ENCODE measurements around the gene OR4K17. TPM values are rescaled to one million over a fixed set of nuclear protein-coding genes. Genes with fewer than 3 reads are reported as not detected.
"Not testable (repeated sequence)": the region's sequence is repeated elsewhere in the genome, so short reads cannot be mapped to it uniquely, and the experiment has no call there.

Gene OR4K17
- total and polyA plus RNA-seq, 3 experiments from 2014 or later: not detected

GRCh38 chr14:20143911-20144310 is 33.4 kb downstream of the OR4K17 start:
- Mint-ChIP-seq H3K4me1 (no peaks in the 10 kb centered on the region), H3K4me3 (no peak overlapping the region), H3K27ac (no peak overlapping the region), H3K27me3 (peaks cover 1 to 10% of the 10 kb centered on the region in 2 donors), H3K36me3 (no peaks in the 10 kb centered on the region), H3K9me3 (peaks cover 0 to 3% (median 2%) of the 10 kb centered on the region in 5 donors)
- H3K36me3 ChIP-seq (ENCODE audit: insufficient read depth, low read length): no peaks in the 10 kb centered on the region
- no peaks in the 10 kb centered on the region for H3K27me3 ChIP-seq (ENCODE audit: insufficient read depth, low read length, poor library complexity, severe bottlenecking)
- H3K9me3 ChIP-seq (ENCODE audit: low read length): no peaks in the 10 kb centered on the region
- H3K27ac ChIP-seq (ENCODE audit: low read depth, low read length): no peak overlapping the region
- CTCF ChIA-PET: no interaction called here
- H3K4me3 ChIP-seq (ENCODE audit: low read length): no peak overlapping the region
- no peaks in the 10 kb centered on the region for H3K4me1 ChIP-seq (ENCODE audit: insufficient read depth, low read length)
- DNase-seq: no peak
- POLR2A ChIA-PET: no interaction called here

- H3K27ac Mint-ChIP-seq: no peak overlapping the region
- CTCF ChIA-PET: no interaction called here
These were observed 34.3 kb downstream of the OR4K17 start for GRCh38 chr14:20144820-20145219.

GRCh38 chr14:20164462-20164861 is 53.9 kb downstream of the OR4K17 start:
- Mint-ChIP-seq H3K27ac (no peak overlapping the region), H3K4me3 (no peak overlapping the region), H3K4me1 (no peaks in the 10 kb centered on the region), H3K36me3 (no peaks in the 10 kb centered on the region), H3K9me3 (peaks cover 20 to 43% (median 27%) of the 10 kb centered on the region in 5 donors), H3K27me3 (peaks cover 2 to 24% of the 10 kb centered on the region in 2 donors)
- H3K36me3 ChIP-seq (ENCODE audit: insufficient read depth, low read length): no peaks in the 10 kb centered on the region
- H3K9me3 ChIP-seq (ENCODE audit: low read length): no peaks in the 10 kb centered on the region
- H3K4me1 ChIP-seq (ENCODE audit: insufficient read depth, low read length): no peaks in the 10 kb centered on the region
- no peaks in the 10 kb centered on the region for H3K27me3 ChIP-seq (ENCODE audit: insufficient read depth, low read length, poor library complexity, severe bottlenecking)
- CTCF ChIA-PET: no interaction called here
- POLR2A ChIA-PET: no interaction called here
- H3K4me3 ChIP-seq (ENCODE audit: low read length): no peak overlapping the region
- DNase-seq: no peak
- no peak overlapping the region for H3K27ac ChIP-seq (ENCODE audit: low read depth, low read length)

More at GRCh38 chr14:20144820-20145219, 34.3 kb downstream of the OR4K17 start:
- H3K36me3 ChIP-seq (ENCODE audit: insufficient read depth, low read length): no peaks in the 10 kb centered on the region
- POLR2A ChIA-PET: no interaction called here
- no peaks in the 10 kb centered on the region for H3K9me3 ChIP-seq (ENCODE audit: low read length)
- peaks cover 0 to 6% (median 3%) of the 10 kb centered on the region in 5 donors for H3K9me3 Mint-ChIP-seq
- DNase-seq: no peak
- H3K4me1 Mint-ChIP-seq: no peaks in the 10 kb centered on the region
- H3K27me3 ChIP-seq (ENCODE audit: insufficient read depth, low read length, poor library complexity, severe bottlenecking): no peaks in the 10 kb centered on the region
- H3K27me3 Mint-ChIP-seq: peaks cover 1 to 12% of the 10 kb centered on the region in 2 donors
- H3K4me3 Mint-ChIP-seq: no peak overlapping the region
- no peaks in the 10 kb centered on the region for H3K36me3 Mint-ChIP-seq
- H3K4me1 ChIP-seq (ENCODE audit: insufficient read depth, low read length): no peaks in the 10 kb centered on the region
- no peak overlapping the region for H3K27ac ChIP-seq (ENCODE audit: low read depth, low read length)
- no peak overlapping the region for H3K4me3 ChIP-seq (ENCODE audit: low read length)

GRCh38 chr14:20167091-20167490 is 56.6 kb downstream of the OR4K17 start:
- Mint-ChIP-seq H3K4me3 (no peak overlapping the region), H3K27me3 (peaks cover 5 to 30% of the 10 kb centered on the region in 2 donors), H3K36me3 (no peaks in the 10 kb centered on the region), H3K4me1 (no peaks in the 10 kb centered on the region), H3K9me3 (peaks cover 20 to 42% (median 27%) of the 10 kb centered on the region in 5 donors), H3K27ac (no peak overlapping the region)
- Histone ChIP-seq H3K4me3 (ENCODE audit: low read length) (no peak overlapping the region), H3K27ac (ENCODE audit: low read depth, low read length) (no peak overlapping the region), H3K4me1 (ENCODE audit: insufficient read depth, low read length) (no peaks in the 10 kb centered on the region), H3K36me3 (ENCODE audit: insufficient read depth, low read length) (no peaks in the 10 kb centered on the region), H3K9me3 (ENCODE audit: low read length) (no peaks in the 10 kb centered on the region), H3K27me3 (ENCODE audit: insufficient read depth, low read length, poor library complexity, severe bottlenecking) (no peaks in the 10 kb centered on the region)
- no peak for DNase-seq
- CTCF ChIA-PET: no interaction called here
- POLR2A ChIA-PET: no interaction called here

GRCh38 chr14:20169852-20170251 is 59.3 kb downstream of the OR4K17 start:
- H3K27ac ChIP-seq (ENCODE audit: low read depth, low read length); H3K27ac Mint-ChIP-seq; DNase-seq; H3K9me3 ChIP-seq (ENCODE audit: low read length); H3K4me3 Mint-ChIP-seq; H3K27me3 ChIP-seq (ENCODE audit: insufficient read depth, low read length, poor library complexity, severe bottlenecking); H3K4me3 ChIP-seq (ENCODE audit: low read length); H3K4me1 ChIP-seq (ENCODE audit: insufficient read depth, low read length); H3K36me3 Mint-ChIP-seq; H3K36me3 ChIP-seq (ENCODE audit: insufficient read depth, low read length); POLR2A ChIA-PET; H3K4me1 Mint-ChIP-seq; CTCF ChIA-PET: not testable (repeated sequence)
- H3K9me3 Mint-ChIP-seq: peaks cover 10 to 19% (median 12%) of the 10 kb centered on the region in 5 donors
- peaks cover 6 to 27% of the 10 kb centered on the region in 2 donors for H3K27me3 Mint-ChIP-seq

Other genes with a start within 250 kb of the OR4K17 start
- not detected for gene OR4K2, start 235.6 kb upstream of the OR4K17 start, total RNA-seq
- gene OR4K2, start 235.6 kb upstream of the OR4K17 start, polyA plus RNA-seq: not detected
- not detected for gene OR4K5, start 190.1 kb upstream of the OR4K17 start, total RNA-seq
- gene OR4K5, start 190.1 kb upstream of the OR4K17 start, polyA plus RNA-seq: not detected
- gene OR4K1, start 179.8 kb upstream of the OR4K17 start, total RNA-seq: not detected
- gene OR4K1, start 179.8 kb upstream of the OR4K17 start, polyA plus RNA-seq: not detected
- not detected for gene OR4K15, start 135.1 kb upstream of the OR4K17 start, total RNA-seq
- not detected for gene OR4K15, start 135.1 kb upstream of the OR4K17 start, polyA plus RNA-seq
- not detected for gene OR4Q2, start 108.6 kb upstream of the OR4K17 start, total RNA-seq
- gene OR4Q2, start 108.6 kb upstream of the OR4K17 start, polyA plus RNA-seq: not detected
- gene OR4K14, start 91.4 kb upstream of the OR4K17 start, total RNA-seq: not detected
- gene OR4K14, start 91.4 kb upstream of the OR4K17 start, polyA plus RNA-seq: not detected
- gene OR4K13, start 74.7 kb upstream of the OR4K17 start, total RNA-seq: not detected
- not detected for gene OR4K13, start 74.7 kb upstream of the OR4K17 start, polyA plus RNA-seq
- not detected for gene OR4L1, start 50.7 kb upstream of the OR4K17 start, total RNA-seq
- gene OR4L1, start 50.7 kb upstream of the OR4K17 start, polyA plus RNA-seq: not detected
- gene OR4N5, start 28.1 kb downstream of the OR4K17 start, total RNA-seq: not detected
- gene OR4N5, start 28.1 kb downstream of the OR4K17 start, polyA plus RNA-seq: not detected
- not detected for gene OR11G2, start 80.2 kb downstream of the OR4K17 start, total RNA-seq
- gene OR11G2, start 80.2 kb downstream of the OR4K17 start, polyA plus RNA-seq: not detected
- not detected for gene OR11H6, start 113.0 kb downstream of the OR4K17 start, total RNA-seq
- not detected for gene OR11H6, start 113.0 kb downstream of the OR4K17 start, polyA plus RNA-seq
- gene OR11H7, start 118.2 kb downstream of the OR4K17 start, total RNA-seq: not detected
- not detected for gene OR11H7, start 118.2 kb downstream of the OR4K17 start, polyA plus RNA-seq
- gene OR11H4, start 128.5 kb downstream of the OR4K17 start, total RNA-seq: not detected
- gene OR11H4, start 128.5 kb downstream of the OR4K17 start, polyA plus RNA-seq: not detected
- gene TTC5, start 195.2 kb downstream of the OR4K17 start, total RNA-seq: 10 to 100 TPM; 33.2 to 35.0 TPM
- gene TTC5, start 195.2 kb downstream of the OR4K17 start, polyA plus RNA-seq: 21.5 TPM
- 10 to 100 TPM; 43.6 to 50.5 TPM for gene CCNB1IP1, start 222.5 kb downstream of the OR4K17 start, total RNA-seq
- gene CCNB1IP1, start 222.5 kb downstream of the OR4K17 start, polyA plus RNA-seq: 16.8 TPM
- 10 to 100 TPM; 35.0 to 41.3 TPM for gene PARP2, start 232.9 kb downstream of the OR4K17 start, total RNA-seq
- 13.6 TPM for gene PARP2, start 232.9 kb downstream of the OR4K17 start, polyA plus RNA-seq

Measured in CD8-positive, alpha-beta memory T cell (primary cell).